LNCaP clone FGC (cell line): ENCODE measurements around the gene CHST8.
A peak's percentile ranks its signal among the peaks of the same experiment; 100 is the strongest.
"Not testable (repeated sequence)": the region's sequence is repeated elsewhere in the genome, so short reads cannot be mapped to it uniquely, and the experiment has no call there.

ENCODE experiments used
- DNase-seq: peaks from one replicate; pipeline ENCODE4 v3.0.0-alpha.2; 2011; ENCODE audit warnings: low read depth
- H3K4me3 ChIP-seq: 2 replicates; pipeline ENCODE4 v1.5.1; 2011; ENCODE audit warnings: mild to moderate bottlenecking, low read depth, low read length, control low read depth
- TF ChIP-seq, protein P1 (sequence below): IDR thresholded peaks from 2 replicates; pipeline ENCODE4 v1.5.1; 2012; ENCODE audit warnings: mild to moderate bottlenecking; ENCODE audit not compliant: control insufficient read depth, insufficient read depth; ENCODE audit errors: extremely low read depth

CHST8 gene

DNA sequence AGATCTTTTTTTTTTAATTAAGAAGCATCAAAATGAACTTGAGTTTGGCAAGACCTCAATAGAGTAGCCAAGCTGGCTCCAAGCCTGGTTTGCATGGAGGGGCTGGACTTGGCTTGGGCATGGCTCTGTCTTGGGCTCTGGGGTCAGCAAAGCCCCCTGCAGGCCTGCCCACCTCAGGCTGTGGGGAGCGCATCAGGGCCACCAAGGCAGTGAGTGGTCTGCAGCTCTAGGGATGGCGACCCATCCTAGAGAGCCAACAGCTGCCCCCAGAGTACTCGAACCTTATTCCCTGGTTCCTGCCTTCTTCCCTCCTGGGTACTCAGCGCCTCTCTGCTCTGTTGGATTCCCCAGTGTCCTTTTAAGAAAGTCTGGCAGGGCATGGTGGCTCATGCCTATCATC, 5.4 kb upstream of the CHST8 start:
- no peak for DNase-seq
- TF ChIP-seq, protein P1, sequence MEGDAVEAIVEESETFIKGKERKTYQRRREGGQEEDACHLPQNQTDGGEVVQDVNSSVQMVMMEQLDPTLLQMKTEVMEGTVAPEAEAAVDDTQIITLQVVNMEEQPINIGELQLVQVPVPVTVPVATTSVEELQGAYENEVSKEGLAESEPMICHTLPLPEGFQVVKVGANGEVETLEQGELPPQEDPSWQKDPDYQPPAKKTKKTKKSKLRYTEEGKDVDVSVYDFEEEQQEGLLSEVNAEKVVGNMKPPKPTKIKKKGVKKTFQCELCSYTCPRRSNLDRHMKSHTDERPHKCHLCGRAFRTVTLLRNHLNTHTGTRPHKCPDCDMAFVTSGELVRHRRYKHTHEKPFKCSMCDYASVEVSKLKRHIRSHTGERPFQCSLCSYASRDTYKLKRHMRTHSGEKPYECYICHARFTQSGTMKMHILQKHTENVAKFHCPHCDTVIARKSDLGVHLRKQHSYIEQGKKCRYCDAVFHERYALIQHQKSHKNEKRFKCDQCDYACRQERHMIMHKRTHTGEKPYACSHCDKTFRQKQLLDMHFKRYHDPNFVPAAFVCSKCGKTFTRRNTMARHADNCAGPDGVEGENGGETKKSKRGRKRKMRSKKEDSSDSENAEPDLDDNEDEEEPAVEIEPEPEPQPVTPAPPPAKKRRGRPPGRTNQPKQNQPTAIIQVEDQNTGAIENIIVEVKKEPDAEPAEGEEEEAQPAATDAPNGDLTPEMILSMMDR, result no peak
- H3K4me3 ChIP-seq, result no peak overlapping the region

DNA sequence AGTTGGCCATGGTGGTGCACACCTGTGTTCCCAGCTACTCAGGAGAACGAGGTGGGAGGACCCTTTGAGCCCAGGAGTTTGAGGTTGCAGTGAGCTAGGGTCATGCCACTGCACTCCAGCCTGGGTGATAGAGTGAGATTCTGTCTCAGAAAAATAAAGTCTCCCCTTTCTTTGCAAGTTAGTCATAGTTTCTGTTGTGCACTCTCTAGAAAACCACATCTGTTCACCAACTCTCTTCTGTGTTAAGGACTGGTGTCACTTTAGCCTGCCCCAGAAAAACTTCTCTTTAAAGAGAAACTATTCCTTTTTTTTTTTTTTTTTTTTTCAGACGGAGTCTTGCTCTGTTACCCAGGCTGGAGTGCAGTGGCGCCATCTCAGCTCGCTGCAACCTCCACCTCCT, 4.9 kb upstream of the CHST8 start:
- no peak for DNase-seq
- no peak overlapping the region for H3K4me3 ChIP-seq
- TF ChIP-seq, protein P1, result no peak

DNA sequence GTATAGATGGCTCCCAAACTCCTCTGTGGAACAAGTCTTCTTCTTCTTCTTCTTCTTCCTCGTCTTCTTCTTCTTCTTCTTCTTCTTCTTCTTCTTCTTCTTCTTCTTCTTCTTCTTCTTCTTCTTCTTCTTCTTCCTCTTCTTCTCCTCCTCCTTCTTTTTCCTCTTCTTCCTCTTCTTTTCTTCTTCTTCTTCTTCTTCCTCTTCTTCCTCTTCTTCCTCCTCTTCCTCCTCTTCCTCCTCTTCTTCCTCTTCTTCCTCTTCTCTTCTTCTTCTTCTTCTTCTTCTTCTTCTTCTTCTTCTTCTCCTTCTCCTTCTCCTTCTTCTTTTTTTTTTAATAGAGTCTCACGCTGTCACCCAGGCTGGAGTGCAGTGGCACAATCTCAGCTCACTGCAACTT, 3.4 kb upstream of the CHST8 start:
- not testable (repeated sequence) for DNase-seq, H3K4me3 ChIP-seq

DNA sequence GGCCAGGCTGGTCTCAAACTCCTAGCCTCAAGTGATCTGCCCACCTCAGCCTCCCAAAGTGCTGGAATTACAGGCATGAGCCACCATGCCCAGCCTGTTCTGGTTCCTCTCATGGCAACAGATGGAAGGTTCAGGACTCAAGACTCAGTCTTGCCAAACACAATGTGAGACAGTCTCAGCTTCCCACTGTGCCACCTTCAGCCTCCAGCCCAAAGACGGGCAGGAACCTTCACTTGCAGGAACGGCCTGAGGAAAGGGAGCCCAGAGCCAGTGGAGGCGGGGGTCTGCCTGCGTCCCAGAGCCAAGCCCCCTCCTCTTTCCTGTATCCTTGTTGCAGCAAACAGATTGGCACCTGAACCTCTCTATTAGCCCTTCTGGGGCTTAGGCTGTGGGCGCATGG, 2.9 kb upstream of the CHST8 start:
- H3K4me3 ChIP-seq, result no peak overlapping the region
- DNase-seq, result no peak
- TF ChIP-seq, protein P1, result no peak

DNA sequence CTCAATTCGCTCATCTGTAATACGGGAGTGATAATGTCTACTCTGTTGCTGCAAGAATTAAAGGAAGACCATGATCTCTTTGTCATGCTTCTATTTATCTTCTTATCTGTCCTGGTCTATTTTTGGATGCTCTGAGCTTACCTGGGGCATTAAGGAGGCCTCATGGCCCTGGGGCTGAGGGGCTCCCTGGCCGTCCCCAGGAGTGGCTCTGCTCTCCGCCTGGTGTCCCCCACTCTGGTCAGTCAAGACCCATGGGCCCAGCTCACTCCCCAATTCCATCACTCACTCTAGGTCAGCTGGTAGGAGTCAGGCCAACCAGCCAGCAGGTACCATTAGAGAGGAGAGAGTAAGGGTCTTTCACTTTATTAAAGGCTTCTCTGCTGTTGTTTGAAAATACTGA, 1.1 kb upstream of the CHST8 start:
- no peak for DNase-seq
- TF ChIP-seq, protein P1, result no peak
- H3K4me3 ChIP-seq, result no peak overlapping the region

DNA sequence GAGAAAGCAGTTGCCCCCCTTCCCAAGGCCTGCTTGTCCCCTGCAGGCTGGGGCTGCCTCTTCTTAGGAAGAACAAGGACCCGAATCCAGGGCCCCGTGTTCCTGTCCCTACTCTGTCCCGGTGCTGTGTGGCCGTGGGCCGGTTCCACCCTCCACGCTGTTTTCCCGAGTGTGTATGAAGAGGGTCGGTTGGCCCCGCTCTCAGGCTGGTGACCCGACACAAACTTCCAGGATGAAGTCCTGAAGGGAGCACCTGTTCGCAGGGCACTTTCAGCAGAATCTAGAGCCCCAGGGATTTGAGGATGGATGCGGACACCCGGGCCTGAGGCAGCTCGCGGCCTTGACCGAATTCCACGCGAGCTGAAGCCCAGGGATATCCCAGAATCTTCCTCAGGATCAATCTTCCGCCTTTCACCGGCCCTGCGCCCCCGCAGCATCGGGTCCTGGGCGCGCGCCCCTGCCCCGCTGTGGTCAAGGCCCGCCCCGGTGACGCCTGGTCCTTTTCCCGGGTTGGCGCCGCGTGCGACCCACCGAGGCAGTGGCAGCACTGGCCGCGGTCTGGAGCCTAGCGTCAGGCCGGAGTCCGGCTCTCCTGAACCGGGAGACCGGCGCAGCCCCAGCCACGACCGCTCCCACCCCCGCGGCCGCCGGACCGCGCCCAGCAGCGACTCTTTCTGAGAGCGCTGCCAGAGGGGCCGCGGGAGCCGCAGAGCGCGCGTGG, 528 bp upstream of the CHST8 start:
- TF ChIP-seq, protein P1, result no peak
- H3K4me3 ChIP-seq, result no peak overlapping the region
- no peak for DNase-seq

DNA sequence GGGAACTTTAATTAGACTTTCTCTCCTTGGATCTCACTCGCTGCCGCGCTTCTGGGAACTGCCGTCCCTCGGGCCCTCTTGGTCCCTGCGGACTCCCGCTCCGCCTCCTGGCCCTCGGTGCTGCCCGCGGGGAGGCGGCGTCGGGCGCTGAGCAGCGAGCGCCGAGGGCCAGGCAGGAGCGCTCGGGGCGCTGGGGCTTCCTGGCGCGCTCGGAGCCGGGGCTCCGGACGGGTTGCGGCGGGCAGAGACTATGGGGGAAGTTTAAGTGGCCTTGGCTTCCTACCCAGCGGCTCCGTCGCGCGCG, 704 bp downstream of the CHST8 start:
- TF ChIP-seq, protein P1, result no peak
- peak overlapping the region; percentile 28; the same call in 1 of the 2 replicates for H3K4me3 ChIP-seq
- DNase-seq, result no peak
